ENCODE results near the gene JAZF1.

The JAZF1 gene

GRCh38 chr7:28180364-28181147 is at the start of gene JAZF1:
Gene JAZF1 (minus strand): TSS chr7:28180795.
- DNase-seq: no peak

GRCh38 chr7:28230261-28230660 is 49.7 kb upstream of the JAZF1 start:
- DNase-seq: no peak

DNA sequence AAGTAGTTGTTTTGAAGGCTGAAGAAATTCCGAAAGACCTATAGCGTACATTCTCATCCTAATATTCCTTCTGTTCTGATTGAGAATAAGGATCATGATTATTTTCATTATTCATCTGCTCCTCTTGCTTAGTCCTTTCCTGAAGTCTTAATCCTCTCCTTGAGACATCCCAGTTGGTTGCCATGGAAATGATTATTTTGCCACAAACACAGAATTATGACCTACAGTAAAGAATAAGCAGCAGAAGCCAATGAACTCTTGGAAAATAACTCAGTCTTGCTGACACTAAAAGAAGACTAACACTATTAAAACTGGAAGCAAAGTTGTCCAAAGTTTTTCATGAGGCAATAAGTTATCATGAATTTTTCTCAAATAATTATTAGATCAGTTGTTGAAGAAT is 47.8 kb upstream of the JAZF1 start:
- no peak for DNase-seq

- no peak for DNase-seq
Measured at GRCh38 chr7:28226003-28226402, 45.4 kb upstream of the JAZF1 start.

DNA sequence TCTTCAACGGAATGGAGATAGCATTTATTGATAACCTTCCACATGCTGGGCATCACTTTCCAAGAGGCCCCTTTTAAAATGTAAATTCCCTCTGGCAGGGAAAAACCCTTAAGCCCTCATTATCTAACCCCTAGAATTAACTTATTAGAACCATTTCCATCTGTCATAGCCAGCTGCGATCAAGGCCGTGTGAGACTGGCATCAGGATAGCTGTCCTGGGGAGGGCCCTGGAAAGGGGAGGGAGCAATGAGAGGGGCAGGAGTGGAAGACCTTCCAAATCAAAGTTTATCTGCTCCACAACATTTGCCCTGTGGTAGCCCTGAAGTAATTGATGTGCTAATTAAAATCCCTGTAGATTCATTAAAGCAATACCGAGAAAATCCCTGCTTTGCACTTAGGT is 45.0 kb upstream of the JAZF1 start:
- no peak for DNase-seq

DNA sequence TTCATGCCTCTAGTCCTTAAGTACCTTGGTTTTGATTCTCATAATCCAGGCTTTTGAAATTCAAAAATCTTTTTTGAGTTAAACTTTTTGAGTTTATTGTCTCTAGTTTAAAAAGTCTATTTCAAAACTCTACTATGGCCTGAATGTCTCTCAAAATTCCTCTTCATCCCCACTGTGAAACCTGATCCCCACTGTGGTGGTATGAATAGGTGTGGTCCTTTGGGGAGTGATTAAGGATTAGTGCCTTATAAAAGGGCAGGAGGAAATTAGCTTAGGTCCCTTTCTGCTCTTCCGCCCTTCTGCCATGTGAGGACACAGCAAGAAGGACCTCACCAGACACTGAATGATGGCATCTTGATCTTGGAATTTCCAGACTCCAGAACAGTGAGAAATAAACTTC is 44.1 kb upstream of the JAZF1 start:
- no peak for DNase-seq

GRCh38 chr7:28224172-28224571 is 43.6 kb upstream of the JAZF1 start:
- no peak for DNase-seq

- DNase-seq: no peak
Measured at GRCh38 chr7:28222636-28223035, 42.0 kb upstream of the JAZF1 start.

DNA sequence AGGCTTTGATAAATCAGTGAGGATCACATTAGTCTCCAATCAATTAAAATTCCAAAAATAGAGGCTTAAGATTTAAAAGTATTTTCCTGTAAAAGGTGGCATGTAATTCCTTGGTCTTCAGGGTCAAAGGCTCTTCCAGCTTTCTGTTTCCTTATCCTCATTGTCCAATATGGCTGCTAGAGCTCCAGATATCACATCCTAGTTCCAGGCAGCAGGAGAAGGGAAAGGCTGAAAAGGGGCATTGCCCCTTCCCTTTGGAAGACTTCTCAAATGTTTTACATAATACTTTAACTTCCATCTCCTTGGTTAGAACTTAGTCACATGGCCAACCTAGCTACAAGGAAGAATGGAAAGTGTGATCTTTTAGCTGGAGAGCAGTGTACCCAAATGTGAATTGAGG is 39.2 kb upstream of the JAZF1 start:
- DNase-seq: no peak

DNA sequence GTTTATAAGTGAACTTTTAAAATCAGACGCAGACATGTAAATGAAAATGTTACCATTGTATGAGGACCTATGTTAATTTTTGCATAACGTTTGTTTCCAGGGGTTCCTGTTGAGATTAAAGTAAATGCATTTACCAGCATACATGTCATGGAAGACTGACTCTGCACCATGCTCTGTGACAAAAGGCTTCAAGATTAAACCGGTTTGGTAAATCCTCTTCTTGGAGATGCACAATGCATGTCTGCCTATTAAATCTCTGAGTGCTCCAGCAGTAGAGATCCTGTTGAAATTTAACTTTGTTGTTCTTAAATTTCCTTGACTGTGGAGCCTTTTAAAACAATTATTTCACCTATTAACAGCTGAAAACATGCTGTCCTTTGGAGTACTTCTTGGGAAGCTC is 36.5 kb upstream of the JAZF1 start:
- DNase-seq: no peak

GRCh38 chr7:28211006-28211405 is 30.4 kb upstream of the JAZF1 start:
- DNase-seq: no peak

GRCh38 chr7:28208506-28208905 is 27.9 kb upstream of the JAZF1 start:
- no peak for DNase-seq

DNA sequence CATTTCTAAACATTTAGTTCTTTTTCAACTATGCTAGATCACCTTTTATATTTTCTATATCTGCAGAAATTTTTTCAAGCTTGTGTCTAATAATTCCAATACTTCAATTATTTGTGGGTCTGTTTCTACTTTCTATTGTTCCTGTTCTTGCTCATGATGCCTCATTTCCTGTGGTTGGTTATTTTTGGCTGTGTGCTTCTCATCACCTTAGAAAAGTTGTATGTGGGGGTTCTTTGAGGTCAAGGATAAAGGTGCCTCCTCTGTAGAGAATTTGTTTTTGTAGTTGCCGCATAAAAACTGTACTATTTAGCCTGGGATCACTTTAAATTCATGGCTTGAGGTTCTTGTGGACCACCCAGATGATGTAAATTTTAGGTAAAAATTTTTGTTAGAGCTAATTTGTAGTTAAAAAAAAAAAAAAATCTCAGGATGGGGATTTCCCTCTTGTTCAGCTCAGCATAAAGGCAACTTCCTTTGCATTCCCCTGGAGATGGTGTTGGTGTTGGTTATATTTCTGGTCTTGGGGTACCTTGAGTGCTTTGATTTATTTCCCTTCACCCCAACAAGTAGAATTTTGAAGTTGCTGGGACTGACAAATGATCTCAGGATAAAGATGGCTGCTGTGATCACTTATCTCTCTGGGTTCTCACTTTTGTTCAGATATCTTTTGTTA is 27.0 kb upstream of the JAZF1 start:
- DNase-seq: no peak

- no peak for DNase-seq
Measured at GRCh38 chr7:28205506-28205905, 24.9 kb upstream of the JAZF1 start.

GRCh38 chr7:28203508-28204240 is 23.1 kb upstream of the JAZF1 start:
- no peak for DNase-seq

- no peak for DNase-seq
Measured at GRCh38 chr7:28202222-28202621, 21.6 kb upstream of the JAZF1 start.

- no peak for DNase-seq
Measured at GRCh38 chr7:28201131-28201530, 20.5 kb upstream of the JAZF1 start.

DNA sequence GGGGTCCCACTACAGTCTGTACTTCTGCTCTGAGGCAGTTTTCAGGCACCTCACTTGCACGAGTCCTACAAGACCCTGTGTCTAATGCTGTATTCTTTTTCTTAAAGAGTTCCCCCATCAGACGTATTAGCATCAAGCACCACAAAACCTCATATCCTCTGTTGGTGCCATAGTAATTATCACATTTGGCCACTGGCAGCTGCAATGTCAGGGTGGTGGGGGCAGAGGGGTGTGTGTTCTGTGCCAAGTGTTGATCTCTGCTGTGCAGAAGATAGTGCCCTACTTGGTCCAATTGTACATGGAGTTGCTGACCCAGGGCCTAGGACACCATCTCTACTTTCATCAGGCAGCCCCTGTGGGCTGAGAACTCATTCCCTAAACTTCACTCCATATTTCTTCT is 20.0 kb upstream of the JAZF1 start:
- no peak for DNase-seq

DNA sequence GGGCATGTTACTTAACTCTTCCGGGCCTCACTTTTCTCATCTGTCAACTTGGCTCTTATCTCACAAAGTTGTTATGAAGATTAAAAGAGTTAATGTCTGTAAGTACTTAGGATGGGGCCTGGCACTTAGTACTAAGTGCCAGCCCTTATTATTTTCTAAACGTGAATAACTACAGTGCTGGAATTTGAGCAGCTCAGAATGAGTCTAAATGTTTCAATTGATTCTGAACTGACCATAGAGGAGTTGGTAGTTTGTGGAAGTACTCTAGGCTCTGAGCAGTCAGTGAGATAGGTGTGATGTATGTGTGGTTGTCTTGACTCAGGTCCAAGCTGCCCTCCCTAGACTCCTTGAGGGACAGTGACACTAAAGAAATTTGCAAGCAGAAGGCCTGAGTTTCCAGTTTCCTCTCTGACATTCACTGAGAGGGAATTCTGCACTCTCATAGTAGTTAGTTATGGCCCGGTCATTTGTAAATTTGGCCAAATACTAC is 18.5 kb upstream of the JAZF1 start:
- DNase-seq: no peak

DNA sequence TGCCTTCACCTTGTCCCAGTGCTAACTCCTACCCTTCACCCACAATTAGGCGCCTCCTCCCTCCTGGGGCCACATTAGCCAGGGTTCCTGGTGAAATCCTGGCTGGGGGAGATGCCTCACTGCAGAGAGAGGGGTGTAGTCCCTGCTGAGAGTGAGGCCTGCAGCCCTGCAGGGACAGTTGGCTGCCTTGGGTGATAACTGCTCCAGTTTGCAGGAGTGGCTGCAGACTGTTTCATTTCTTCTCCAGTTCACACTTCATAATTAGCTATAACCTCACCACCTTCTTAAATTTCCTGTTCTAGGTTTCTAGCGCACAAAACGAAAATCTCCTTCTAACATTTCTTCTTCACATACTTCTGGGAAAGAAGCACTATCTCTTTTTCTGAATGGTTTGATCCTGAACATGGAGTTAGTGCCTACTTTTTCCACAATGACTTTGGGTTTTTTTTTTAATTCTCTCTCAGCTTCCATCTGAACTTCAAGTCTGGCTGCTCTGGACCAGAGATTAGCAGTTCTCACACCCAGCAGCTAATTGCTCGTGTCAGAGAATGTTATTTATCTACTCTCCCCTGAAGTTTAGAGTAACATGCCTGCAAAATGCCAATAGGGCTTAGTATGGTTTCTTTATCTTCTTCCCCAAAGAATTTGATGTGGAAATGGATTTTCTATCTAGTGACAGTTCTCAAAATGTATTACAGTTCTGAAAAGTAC is 15.5 kb upstream of the JAZF1 start:
- DNase-seq: no peak

GRCh38 chr7:28192786-28193585 is 12.4 kb upstream of the JAZF1 start:
- DNase-seq: no peak

GRCh38 chr7:28191751-28192150 is 11.2 kb upstream of the JAZF1 start:
- DNase-seq: no peak

All from GOT3 (cell line).